Thoracic aorta (tissue), 2 donors: ENCODE results near the gene PWWP2B. TPM values are rescaled to one million over a fixed set of nuclear protein-coding genes. Genes with fewer than 3 reads are reported as not detected.

ENCODE experiments used
- ATAC-seq: fragments of 150-250 bp; one replicate; pipeline ENCODE4 v1.8.0; 2017; ENCODE audit warnings: low read depth; ENCODE audit not compliant: insufficient number of reproducible peaks, low FRiP score
- DNase-seq: peaks from one replicate; pipeline ENCODE4 v3.0.0-alpha.2; 2020; ENCODE audit warnings: low spot score
- H3K27ac ChIP-seq, 2 donors: fragments of 200-600 bp; sonication (generic); 1 replicate in 1 of 2; 2 replicates in 1 of 2; pipeline ENCODE4 v1.5.1; 2016; ENCODE audit warnings: mild to moderate bottlenecking in 2 of 2, moderate library complexity in 2 of 2
- H3K27me3 ChIP-seq: fragments of 200-600 bp; sonication (generic); replicated peaks from 2 replicates; pipeline ENCODE4 v1.6.0; 2016; ENCODE audit warnings: mild to moderate bottlenecking; ENCODE audit not compliant: insufficient read depth
- H3K36me3 ChIP-seq: fragments of 200-600 bp; sonication (generic); one replicate; pipeline ENCODE4 v1.5.1; 2016
- H3K4me1 ChIP-seq, 2 donors: fragments of 200-600 bp; sonication (generic); 1 replicate in 1 of 2; 2 replicates in 1 of 2; pipeline versions ENCODE4 v1.5.1 to v1.6.0; 2016; ENCODE audit warnings: low read depth in 2 of 2, mild to moderate bottlenecking in 1 of 2; ENCODE audit not compliant: control insufficient read depth in 1 of 2
- H3K4me3 ChIP-seq: fragments of 200-600 bp; sonication (generic); 2 replicates; pipeline ENCODE4 v1.5.1; 2016; ENCODE audit warnings: mild to moderate bottlenecking
- H3K9me3 ChIP-seq: fragments of 200-600 bp; sonication (generic); 2 replicates; pipeline ENCODE4 v1.5.1; 2016
- total RNA-seq, 2 donors: library from RNA; depleted of rRNA; stranded (reverse); fragments of >200 nt; gene quantifications; one replicate each; pipeline versions ENCODE4 v1.1.0 to v1.2.3, GENCODE V29; 2016
- TF ChIP-seq, protein P1 (sequence below): fragments of 200-600 bp; sonication (generic); IDR thresholded peaks from one replicate; pipeline ENCODE4 v1.5.1; 2019; ENCODE audit warnings: antibody characterized with exemption

The PWWP2B gene
- total RNA-seq, 2 donors from 2014 or later, result 5.3 to 7.8 TPM

DNA sequence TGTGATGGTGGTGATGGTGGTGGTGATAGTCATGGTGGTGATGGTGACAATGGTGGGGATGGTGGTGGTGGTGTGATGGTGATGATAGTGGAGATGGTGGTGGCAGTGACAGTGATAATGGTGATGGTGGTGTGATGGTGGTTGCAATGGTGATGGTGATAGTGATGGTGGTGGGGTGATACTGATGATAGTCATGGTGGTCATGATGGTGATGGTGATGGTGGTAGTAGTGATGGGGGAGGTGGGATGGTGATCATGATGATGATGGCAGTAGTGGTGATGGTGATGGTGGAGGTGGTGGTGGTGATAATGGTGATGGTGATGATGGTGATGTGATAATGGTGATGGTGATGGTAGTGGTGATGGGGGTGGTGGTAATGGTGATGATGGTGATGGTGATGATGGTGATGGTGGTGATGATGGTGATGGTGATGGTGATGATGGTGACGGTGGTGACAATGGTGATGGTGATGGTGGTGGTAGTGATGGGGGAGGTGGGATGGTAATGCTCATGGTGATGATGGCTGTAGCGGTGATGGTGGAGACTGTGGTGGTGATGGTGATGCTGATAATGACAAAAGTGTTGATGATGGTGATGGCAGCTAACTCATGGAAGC, 4.7 kb upstream of the PWWP2B start:
- TF ChIP-seq, protein P1, sequence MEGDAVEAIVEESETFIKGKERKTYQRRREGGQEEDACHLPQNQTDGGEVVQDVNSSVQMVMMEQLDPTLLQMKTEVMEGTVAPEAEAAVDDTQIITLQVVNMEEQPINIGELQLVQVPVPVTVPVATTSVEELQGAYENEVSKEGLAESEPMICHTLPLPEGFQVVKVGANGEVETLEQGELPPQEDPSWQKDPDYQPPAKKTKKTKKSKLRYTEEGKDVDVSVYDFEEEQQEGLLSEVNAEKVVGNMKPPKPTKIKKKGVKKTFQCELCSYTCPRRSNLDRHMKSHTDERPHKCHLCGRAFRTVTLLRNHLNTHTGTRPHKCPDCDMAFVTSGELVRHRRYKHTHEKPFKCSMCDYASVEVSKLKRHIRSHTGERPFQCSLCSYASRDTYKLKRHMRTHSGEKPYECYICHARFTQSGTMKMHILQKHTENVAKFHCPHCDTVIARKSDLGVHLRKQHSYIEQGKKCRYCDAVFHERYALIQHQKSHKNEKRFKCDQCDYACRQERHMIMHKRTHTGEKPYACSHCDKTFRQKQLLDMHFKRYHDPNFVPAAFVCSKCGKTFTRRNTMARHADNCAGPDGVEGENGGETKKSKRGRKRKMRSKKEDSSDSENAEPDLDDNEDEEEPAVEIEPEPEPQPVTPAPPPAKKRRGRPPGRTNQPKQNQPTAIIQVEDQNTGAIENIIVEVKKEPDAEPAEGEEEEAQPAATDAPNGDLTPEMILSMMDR, result no peak
- Histone ChIP-seq H3K36me3 (no peaks in the 10 kb centered on the region), H3K4me1 (peaks cover 0 to 15% of the 10 kb centered on the region in 2 donors), H3K27me3 (no peaks in the 10 kb centered on the region), H3K4me3 (no peak overlapping the region), H3K9me3 (no peaks in the 10 kb centered on the region), H3K27ac (no peak overlapping the region)
- no peak for DNase-seq
- ATAC-seq, result no peak

DNA sequence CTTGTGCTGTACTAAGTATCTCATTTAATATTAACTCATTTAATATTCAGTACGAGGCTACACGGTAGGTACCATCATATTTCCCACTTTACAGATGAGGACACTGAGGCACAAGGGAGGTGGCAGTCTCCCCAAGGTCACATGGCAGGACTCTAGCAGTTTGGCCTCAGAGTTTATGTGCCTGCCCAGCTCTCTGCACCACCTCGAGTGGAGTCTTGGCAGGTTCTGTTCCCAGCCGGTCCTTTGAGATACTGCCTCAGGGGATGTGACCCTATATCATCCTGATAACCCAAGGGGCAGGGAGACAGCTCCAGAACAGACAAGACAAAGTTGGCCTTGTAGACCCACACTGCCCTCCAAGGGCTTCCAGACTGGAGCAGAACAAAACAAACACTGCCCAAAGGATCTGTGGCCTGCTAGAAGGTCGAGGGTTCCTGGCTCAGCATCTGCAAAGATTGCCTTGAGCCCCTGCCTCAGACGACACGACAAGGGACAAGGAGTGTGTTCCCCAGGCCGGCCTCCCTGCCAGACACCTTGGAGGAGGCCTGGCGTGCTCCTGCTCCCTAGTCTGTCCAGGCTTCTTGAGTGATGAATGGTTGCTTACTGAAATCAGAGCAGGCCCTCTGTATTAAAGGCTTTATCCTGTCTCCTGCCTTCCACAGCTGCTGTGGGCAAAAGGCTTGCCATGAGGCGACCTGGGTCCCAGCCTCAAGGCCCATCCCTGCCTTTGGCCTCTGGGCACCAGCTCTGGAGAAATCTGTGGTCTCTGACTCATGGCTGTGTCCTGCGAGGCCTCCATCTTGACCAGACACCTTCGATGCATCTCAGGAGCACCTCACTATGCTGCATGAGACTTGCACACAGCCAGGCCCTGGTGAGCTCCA, 3.9 kb upstream of the PWWP2B start:
- ATAC-seq (no peak), DNase-seq (no peak)
- H3K27ac ChIP-seq, result no peak overlapping the region
- H3K36me3 ChIP-seq, result no peaks in the 10 kb centered on the region
- TF ChIP-seq, protein P1, result no peak
- H3K4me1 ChIP-seq, result peaks cover 5 to 15% of the 10 kb centered on the region in 2 donors
- H3K27me3 ChIP-seq, result no peaks in the 10 kb centered on the region
- no peaks in the 10 kb centered on the region for H3K9me3 ChIP-seq
- H3K4me3 ChIP-seq, result no peak overlapping the region

DNA sequence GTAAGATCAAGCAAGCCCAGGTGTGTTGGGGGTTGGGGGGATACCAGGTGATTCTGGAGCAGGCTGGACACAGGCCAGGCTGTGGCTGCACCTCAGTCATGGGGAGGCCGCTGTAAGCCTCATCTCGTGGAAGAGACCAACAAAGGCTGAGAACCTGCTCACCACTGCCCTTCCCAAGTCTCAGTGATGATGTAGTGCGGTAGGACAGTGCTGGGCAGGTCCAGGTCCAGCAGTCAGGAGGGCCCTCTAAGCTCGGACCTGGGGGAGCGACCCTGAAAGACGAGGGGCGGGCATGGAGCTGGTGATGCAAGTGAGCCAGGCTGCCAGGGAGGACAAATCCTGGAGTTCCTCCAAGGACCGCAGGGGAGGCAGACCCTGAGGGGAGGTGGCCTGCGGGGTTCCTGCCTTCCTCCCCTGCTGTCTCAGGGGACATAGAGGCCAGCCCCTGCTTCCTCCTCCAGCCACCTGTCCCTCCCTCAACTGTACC, 3.3 kb upstream of the PWWP2B start:
- no peak overlapping the region for H3K4me3 ChIP-seq

DNA sequence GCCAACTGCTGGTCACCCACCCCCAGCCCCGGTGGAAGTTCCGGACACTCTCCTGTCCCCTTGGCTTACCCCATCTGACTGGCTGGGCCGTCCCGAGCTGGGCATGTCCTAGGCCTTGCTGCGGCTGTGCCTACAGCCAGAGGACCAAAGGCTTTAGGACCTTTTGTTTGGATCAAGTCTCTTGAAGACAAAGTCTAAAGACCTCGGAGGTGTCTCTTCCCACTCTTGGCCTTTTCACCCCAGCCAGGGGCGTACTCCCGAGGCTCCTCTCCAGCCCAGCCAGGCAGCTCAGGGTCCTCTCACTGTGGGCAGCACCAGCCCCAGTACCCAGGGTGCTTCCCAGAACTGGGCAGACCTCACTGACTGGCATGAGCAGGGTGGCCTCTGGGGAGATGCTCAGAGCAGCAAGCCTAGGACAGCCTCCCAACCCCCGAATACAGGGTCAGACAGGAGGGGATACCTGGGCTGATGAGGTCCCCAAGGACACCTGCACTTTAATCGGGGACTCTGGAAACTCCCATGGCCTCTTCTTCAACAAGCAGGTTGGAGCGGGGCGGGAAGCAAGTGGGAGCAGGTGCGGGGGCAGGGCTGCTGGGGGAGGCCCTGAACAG, 2.7 kb upstream of the PWWP2B start:
- DNase-seq (no peak), ATAC-seq (no peak)
- Histone ChIP-seq H3K4me3 (no peak overlapping the region), H3K4me1 (peaks cover 12 to 21% of the 10 kb centered on the region in 2 donors), H3K9me3 (no peaks in the 10 kb centered on the region), H3K36me3 (no peaks in the 10 kb centered on the region), H3K27ac (peak overlapping the region in 1 of 2 donors; percentile 84), H3K27me3 (no peaks in the 10 kb centered on the region)
- TF ChIP-seq, protein P1, result no peak

More for the DNA sequence above, 3.3 kb upstream of the PWWP2B start:
- TF ChIP-seq, protein P1, result no peak
- Histone ChIP-seq H3K27me3 (no peaks in the 10 kb centered on the region), H3K4me1 (peaks cover 12 to 21% of the 10 kb centered on the region in 2 donors), H3K36me3 (no peaks in the 10 kb centered on the region), H3K9me3 (no peaks in the 10 kb centered on the region), H3K27ac (no peak overlapping the region)
- DNase-seq, result no peak
- no peak for ATAC-seq
